Right atrium auricular region (tissue), 2 donors: Measurements from ENCODE around the gene MSMP. TPM values are rescaled to one million over a fixed set of nuclear protein-coding genes. Genes with fewer than 3 reads are reported as not detected.

Experiments
- DNase-seq: peaks from one replicate; pipeline ENCODE4 v3.0.0-alpha.2; 2019; ENCODE audit warnings: low spot score
- H3K27ac ChIP-seq, 2 donors: fragments of 200-600 bp; sonication (generic); 1 replicate in 1 of 2; 2 replicates in 1 of 2; pipeline ENCODE4 v1.5.1; 2016 to 2019
- H3K27me3 ChIP-seq, 2 donors: fragments of 200-600 bp; sonication (generic); one replicate each; pipeline versions ENCODE4 v1.5.1 to v1.6.0; 2017 to 2019
- H3K36me3 ChIP-seq: fragments of 200-600 bp; sonication (generic); one replicate; pipeline ENCODE4 v1.5.1; 2016
- H3K4me1 ChIP-seq, 2 donors: fragments of 200-600 bp; sonication (generic); one replicate each; pipeline versions ENCODE4 v1.5.1 to v1.6.0; 2017 to 2019
- H3K4me3 ChIP-seq, 2 donors: fragments of 200-600 bp; sonication (generic); 1 replicate in 1 of 2; 2 replicates in 1 of 2; pipeline ENCODE4 v1.5.1; 2017 to 2019; ENCODE audit warnings: mild to moderate bottlenecking in 1 of 2, moderate library complexity in 1 of 2
- H3K9me3 ChIP-seq, 2 donors: fragments of 200-600 bp; sonication (generic); one replicate each; pipeline ENCODE4 v1.5.1; 2019
- CTCF ChIP-seq, 2 donors: fragments of 200-600 bp; sonication (generic); IDR thresholded peaks; one replicate each; pipeline ENCODE4 v1.5.1; 2019; ENCODE audit warnings: antibody characterized with exemption in 2 of 2
- total RNA-seq, 2 donors: library from RNA; depleted of rRNA; stranded (reverse); fragments of >200 nt; gene quantifications; one replicate each; pipeline ENCODE4 v1.1.0, GENCODE V29; 2016

The MSMP gene
- total RNA-seq, 2 donors from 2014 or later = not detected

DNA sequence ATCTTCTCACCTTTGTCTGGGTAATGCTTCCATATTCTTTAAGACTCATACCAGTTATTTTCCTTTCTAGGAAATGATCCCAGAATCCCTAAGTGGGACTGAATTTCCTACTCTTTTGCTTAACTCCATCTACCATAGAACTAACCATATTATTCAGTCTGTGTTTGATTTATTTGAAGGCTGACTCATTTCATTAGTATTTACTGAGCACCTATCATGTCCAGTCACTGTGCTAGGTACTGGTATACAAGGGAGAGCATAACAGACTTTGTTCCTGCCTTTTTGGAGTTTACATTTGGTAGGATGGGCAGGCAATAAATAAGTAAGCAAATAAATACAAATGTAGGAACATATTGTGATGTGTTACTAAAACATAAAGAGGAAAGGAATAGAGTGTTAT lies 41.6 kb upstream of the MSMP start:
- H3K27ac ChIP-seq = no peak overlapping the region
- no peaks in the 10 kb centered on the region for H3K9me3 ChIP-seq
- no peak overlapping the region for H3K4me3 ChIP-seq
- H3K27me3 ChIP-seq = no peaks in the 10 kb centered on the region
- H3K36me3 ChIP-seq = peaks cover 10% of the 10 kb centered on the region
- peaks cover 0 to 35% of the 10 kb centered on the region in 2 donors for H3K4me1 ChIP-seq
- no peak for TF ChIP-seq CTCF (IDR thresholded peaks at IDR 0.05)
- DNase-seq = no peak

DNA sequence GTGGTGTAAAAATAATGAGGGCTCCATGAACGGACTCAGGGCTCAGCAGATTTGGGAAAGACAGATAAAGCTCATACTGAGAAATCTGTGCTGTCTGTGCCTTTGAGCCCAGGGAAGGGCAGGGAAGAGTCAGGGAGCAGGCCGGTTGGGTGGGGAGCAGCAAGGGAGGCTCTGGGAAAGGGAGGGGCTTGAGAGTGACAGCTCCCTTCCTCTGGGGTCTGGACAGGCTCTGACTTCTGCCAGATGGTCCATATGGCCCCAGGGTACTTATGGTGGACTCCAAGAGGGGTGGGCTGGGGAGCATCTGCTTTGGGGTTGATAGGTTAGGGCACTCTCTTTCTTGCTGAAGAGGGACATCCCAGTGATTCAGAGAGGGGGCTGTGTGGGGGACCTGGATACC lies 39.4 kb upstream of the MSMP start:
- Histone ChIP-seq H3K9me3 (no peaks in the 10 kb centered on the region), H3K36me3 (no peaks in the 10 kb centered on the region), H3K27ac (peak overlapping the region; percentile 8 to 30), H3K27me3 (no peaks in the 10 kb centered on the region), H3K4me1 (peaks cover 0 to 41% of the 10 kb centered on the region in 2 donors), H3K4me3 (peak overlapping the region in 1 of 2 donors; percentile 0)
- DNase-seq = no peak
- no peak for TF ChIP-seq CTCF (IDR thresholded peaks at IDR 0.05)

- Histone ChIP-seq H3K4me1 (peaks cover 0 to 41% of the 10 kb centered on the region in 2 donors), H3K27me3 (no peaks in the 10 kb centered on the region), H3K9me3 (no peaks in the 10 kb centered on the region), H3K27ac (no peak overlapping the region), H3K4me3 (peak overlapping the region in 1 of 2 donors; percentile 0), H3K36me3 (no peaks in the 10 kb centered on the region)
- no peak for DNase-seq
- TF ChIP-seq CTCF (IDR thresholded peaks at IDR 0.05) = no peak
These were observed 38.8 kb upstream of the MSMP start for GRCh38 chr9:35792826-35793225.

DNA sequence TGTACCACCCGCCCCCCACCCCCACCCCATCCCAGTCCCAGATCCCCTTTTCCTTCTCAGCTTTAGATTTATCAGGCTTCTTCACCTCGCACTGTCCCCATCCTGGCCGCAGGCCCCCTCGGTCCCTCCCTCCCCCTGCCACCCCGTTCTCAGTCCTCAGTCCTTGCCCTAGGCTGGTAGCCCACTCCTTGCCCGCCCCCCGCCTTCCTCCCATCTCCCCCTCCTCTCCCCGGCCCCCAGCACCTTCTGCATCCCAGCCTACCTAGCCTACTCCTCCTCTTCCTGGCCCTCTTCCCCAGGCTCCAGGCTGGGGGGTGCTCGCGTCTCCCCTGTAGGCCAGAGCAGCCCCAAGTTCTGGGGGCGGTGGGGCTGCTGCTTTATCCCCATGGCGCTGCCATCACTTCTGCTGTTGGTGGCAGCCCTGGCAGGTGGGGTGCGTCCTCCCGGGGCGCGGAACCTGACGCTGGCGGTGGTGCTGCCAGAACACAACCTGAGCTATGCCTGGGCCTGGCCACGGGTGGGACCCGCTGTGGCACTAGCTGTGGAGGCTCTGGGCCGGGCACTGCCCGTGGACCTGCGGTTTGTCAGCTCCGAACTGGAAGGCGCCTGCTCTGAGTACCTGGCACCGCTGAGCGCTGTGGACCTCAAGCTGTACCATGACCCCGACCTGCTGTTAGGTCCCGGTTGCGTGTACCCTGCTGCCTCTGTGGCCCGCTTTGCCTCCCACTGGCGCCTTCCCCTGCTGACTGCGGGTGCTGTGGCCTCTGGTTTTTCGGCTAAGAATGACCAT lies 38.1 kb upstream of the MSMP start:
- Histone ChIP-seq H3K36me3 (no peaks in the 10 kb centered on the region), H3K27ac (peak overlapping the region; percentile 74 to 86), H3K9me3 (no peaks in the 10 kb centered on the region), H3K4me3 (peak overlapping the region; percentile 58 to 66), H3K27me3 (no peaks in the 10 kb centered on the region), H3K4me1 (peaks cover 0 to 41% of the 10 kb centered on the region in 2 donors)
- DNase-seq = no peak
- TF ChIP-seq CTCF (IDR thresholded peaks at IDR 0.05) = no peak

DNA sequence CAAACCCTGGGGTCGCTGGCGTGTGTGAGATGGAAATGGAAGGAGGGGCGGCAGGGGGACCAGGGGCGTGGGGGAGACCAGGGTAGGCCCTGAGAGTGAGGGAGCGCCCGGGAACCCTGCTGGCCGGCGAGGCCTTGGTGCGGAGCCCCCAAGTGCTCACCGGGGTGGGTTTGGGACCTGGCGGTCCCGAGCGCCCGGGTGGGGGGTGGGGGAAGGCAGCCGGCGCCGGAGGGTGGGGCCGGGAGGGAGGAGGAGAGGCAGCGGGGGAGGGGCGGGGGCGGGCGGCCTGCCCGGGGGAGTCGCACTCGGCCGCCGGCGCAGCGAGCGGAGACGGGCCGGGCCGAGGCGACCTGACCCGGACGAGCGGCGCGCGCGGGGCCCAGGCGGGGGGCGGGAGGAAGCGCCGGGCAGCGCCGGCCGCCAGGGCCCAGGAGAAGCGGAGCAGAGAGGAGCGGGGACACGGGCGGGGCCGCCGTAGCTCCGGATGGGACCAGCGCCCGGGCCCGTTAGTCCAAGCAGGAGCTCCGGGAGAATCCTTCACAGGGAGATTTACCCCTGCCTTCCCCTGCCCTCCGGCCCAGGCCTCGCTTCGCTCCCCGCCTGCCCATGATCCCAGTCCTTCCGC lies 37.3 kb upstream of the MSMP start, which contains the start of gene NPR2:
NPR2 (plus strand) TSS at position 295 of the 625 bp plus-strand sequence. CDS start 818 bp downstream, outside the sequence.
- H3K4me1 ChIP-seq = peaks cover 0 to 41% of the 10 kb centered on the region in 2 donors
- H3K27me3 ChIP-seq = no peaks in the 10 kb centered on the region

More for the DNA sequence above, 37.3 kb upstream of the MSMP start, which contains the start of gene NPR2:
- DNase-seq = no peak
- Histone ChIP-seq H3K27ac (peak within 1 kb of the TSS; percentile 74 to 86), H3K4me3 (peak within 1 kb of the TSS; percentile 58 to 66), H3K9me3 (no peaks in the 10 kb centered on the region), H3K36me3 (no peaks in the 10 kb centered on the region)
- TF ChIP-seq CTCF (IDR thresholded peaks at IDR 0.05) = no peak
